Activated CD4-positive, alpha-beta T cell treated with anti-CD3 and anti-CD28 coated beads for 4 hours (primary cell): ENCODE data around the gene PACSIN2.
"Not testable (repeated sequence)": the region's sequence is repeated elsewhere in the genome, so short reads cannot be mapped to it uniquely, and the experiment has no call there.

Experiments used
- DNase-seq, 2 donors: peaks; one replicate each; pipeline ENCODE4 v3.0.0-alpha.2; 2020

Gene PACSIN2

GRCh38 chr22:42922374-42923191 is 92.4 kb downstream of the PACSIN2 start:
- no peak for DNase-seq

- DNase-seq = no peak
These were observed 94.7 kb downstream of the PACSIN2 start for GRCh38 chr22:42920101-42920820.

GRCh38 chr22:42919199-42919598 is 95.8 kb downstream of the PACSIN2 start:
- DNase-seq = no peak

GRCh38 chr22:42918500-42918899 is 96.4 kb downstream of the PACSIN2 start:
- DNase-seq = no peak

DNA sequence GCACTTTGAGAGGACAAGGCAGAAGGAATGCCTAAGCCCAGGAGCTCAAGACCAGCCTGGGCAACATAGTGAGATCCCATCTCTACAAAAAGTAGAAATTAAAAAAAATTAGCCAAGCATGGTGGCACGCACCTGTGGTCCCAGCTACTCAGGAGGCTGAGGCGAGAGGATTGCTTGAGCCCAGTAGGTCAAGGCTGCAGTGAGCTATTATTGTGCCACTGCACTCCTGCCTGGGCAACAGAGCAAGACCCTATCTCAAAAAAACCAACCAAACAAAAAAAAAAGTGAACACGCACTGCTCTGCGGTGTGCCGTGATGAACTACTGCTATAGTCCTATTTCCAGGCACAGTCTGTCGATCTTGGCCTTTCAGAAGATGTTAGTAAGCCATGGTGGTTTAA is 97.6 kb downstream of the PACSIN2 start:
- not testable (repeated sequence) for DNase-seq

GRCh38 chr22:42915980-42916765 is 98.8 kb downstream of the PACSIN2 start:
- no peak for DNase-seq

DNA sequence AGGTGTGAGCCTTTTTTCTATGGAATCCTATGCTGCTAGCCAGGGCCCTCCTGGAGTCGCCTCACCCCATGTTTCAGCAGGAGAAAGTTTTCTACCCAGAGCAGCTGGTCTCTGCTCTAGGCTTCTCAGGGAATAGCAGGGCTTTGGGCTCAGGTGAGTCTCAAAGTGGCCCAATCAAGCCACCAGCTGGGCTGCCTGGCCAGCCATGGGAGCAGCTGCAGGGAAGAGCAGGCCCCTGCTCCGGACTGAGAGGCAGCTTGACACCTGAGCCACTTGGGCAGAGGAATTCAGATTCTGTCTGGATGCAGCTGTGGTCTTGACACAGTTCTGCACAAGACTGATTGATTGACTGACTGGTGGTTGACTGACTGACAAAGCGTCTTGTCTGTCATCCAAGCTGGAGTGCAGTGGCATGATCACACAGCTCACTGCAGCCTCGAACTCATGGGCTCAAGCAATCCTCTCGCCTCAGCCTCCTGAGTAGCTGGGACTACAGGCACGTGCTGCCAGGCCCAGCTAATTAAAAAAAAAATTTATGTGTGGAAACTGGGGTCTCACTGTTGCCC is 100.4 kb downstream of the PACSIN2 start:
- DNase-seq = no peak

GRCh38 chr22:42913874-42914510 is 101.0 kb downstream of the PACSIN2 start:
- no peak for DNase-seq

GRCh38 chr22:42912059-42912458 is 102.9 kb downstream of the PACSIN2 start:
- DNase-seq = no peak

DNA sequence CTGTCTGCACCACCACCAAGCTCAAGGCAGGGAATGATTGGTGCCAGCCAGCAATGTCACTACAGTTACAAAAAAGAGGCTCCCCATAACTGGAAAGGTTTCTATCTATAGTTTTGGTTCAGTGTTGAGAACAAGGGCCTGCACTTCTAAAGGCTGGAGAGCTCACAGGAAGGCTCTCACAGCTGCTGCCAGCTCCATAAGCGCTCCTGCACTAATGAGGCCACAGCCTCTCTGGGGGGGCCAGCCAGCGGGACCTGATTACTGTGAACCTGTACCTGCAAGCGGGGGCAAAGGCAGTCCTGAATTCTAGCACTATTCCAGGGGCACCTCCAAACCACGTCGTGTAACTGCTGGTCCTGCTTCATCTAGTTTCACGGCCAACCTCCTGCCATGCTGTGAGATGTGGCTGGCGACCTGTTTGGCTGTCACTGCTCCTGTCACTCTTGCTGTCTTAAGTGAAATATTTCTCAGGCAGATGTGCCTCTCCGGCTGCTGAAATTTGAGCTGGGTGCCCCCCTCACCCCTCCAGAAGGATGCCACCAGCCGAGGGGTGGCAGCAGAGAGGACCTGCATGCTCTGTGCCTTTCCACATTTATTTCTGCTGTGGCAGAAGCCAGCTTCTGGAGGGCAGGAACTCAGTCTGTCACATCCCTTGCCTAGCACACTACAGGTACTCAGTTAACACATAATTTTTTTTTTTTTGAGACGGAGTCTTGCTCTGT is 104.6 kb downstream of the PACSIN2 start:
- no peak for DNase-seq

GRCh38 chr22:42909363-42910058 is 105.4 kb downstream of the PACSIN2 start:
- no peak for DNase-seq

DNA sequence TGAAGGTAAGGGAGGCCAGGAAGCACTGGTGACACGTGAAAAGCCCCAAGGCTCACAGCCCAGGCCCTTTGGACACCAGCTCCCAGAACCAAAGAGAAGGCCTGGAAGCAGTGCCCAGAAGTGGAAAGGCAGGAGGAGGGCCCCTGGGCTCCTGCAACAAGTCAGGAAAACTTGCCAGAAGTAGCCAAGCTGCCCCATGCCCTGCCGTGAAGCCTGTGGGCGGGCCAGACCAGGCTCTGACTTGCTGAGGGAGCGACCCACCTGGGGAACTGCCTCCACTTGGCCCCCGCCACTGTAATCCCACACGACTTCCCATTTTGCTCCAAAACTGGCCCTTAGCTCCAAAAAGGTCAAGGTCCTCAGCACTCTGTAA is 106.6 kb downstream of the PACSIN2 start:
- DNase-seq = no peak

DNA sequence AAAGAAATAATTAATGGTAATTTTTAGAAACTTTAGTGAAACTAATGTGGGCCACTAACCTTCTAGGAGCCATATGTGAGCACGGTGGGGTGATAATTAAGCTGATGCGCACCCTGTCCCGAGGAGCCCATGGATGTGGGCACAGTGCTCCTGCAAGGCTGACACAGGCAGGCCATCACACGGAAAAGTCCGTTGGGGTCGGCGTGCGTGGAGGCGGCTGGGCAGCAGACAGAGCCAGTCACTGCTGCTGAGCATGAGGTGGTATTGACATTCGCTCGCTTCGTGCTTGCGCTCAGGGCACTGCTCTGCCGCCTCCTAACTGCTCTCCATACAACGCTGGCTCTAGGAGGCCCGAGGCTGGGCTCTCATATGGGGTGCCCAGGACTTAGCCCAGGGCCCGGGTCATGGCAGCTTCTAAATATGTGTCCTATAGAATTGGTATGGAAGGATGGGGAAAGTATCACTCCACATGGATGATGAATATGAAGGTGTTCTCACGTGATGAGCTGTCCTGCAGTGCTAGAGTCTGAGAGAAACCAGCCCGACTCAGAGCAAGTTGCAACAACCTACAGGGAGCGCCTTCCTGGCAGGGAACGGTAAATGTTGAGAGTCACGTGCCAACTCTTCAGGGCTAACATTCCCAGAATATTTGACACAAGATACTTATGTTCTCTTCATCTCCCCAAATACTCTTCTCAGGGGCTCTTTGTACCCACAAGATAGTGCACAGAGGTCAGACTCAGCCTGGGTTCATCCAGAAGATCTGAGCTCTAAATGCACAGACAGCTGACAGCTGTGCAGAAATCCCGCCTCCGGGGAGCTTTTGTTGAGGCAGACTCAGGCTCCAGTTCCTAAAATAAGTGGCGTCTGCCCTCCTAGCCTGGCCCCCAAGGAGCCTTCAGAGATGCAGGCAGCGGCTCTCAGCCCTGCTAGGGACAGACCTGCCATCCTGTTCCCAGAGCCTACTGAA is 107.3 kb downstream of the PACSIN2 start:
- DNase-seq = no peak

DNA sequence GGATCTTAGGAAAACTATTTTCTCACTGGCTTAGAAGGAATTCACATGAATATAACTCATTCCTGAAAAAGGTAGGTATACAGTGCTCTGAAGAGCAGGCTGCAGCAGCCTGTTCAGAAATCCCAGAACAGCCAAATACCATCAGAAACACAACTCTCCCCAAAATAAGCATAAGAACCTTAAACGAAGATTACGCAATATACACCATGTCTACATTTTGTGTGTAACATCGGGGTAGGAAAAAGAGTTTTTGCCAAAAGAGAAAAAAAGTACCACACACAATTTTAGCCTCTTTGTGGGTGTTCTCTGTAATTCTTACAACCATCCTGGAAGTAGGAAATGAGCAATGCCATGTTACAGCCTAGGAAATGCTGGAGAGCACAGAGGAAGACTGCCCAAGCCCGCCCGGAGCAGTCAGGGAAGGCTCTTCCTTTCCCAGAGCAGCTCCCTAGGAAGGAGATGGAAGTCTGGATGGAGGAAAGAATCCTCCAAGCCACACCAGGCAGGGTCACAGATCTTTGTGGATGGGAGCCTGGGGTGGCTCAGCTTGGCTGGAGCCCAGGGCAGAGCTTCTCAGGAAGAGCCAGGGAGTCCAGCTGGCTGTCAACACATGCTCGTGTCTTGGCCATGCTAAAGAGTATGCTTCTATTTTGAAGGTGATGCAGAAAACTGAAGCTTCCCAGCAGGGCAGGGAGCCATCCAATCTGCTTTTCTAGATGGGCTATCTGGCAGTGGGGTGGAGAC is 108.2 kb downstream of the PACSIN2 start:
- DNase-seq = no peak

GRCh38 chr22:42905702-42906183 is 109.2 kb downstream of the PACSIN2 start:
- no peak for DNase-seq

DNA sequence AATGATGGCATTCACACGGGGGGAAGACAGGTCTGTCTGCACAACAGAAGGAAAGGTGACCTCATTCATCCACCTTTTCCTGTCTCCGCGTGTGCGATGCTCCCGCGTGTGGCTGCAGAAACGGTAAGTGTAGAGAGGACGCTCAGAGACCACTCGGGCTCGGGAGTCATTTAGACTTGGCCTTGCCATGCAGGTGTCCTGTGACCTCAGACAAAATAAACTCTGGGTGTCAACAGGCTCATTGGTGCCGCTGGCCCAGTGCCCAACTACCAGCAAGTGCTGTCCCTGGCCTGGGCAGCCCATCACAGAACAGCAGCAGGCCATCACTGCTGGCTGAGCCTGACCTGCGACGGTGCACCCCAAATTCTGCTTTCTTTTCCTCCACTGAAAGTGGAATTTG is 109.7 kb downstream of the PACSIN2 start:
- no peak for DNase-seq

DNA sequence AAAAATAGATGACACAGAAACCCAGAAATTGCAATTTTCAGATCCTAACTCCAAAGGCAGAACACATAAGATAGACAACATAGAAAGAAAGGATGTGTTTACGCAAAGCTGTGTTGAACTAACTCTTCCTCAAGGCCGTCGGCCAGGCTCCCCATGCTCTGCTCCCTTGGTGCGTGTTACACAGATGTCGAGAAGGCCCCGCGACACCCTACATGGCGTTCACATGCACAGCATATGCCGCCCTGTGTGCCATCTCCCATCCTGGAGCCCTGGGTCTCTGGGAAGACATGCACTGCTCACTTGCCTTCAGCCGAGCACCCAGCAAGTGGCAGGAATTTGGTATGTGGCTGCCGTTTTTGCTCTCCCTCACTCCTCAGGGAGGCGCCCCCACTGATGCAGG is 110.9 kb downstream of the PACSIN2 start:
- no peak for DNase-seq

DNA sequence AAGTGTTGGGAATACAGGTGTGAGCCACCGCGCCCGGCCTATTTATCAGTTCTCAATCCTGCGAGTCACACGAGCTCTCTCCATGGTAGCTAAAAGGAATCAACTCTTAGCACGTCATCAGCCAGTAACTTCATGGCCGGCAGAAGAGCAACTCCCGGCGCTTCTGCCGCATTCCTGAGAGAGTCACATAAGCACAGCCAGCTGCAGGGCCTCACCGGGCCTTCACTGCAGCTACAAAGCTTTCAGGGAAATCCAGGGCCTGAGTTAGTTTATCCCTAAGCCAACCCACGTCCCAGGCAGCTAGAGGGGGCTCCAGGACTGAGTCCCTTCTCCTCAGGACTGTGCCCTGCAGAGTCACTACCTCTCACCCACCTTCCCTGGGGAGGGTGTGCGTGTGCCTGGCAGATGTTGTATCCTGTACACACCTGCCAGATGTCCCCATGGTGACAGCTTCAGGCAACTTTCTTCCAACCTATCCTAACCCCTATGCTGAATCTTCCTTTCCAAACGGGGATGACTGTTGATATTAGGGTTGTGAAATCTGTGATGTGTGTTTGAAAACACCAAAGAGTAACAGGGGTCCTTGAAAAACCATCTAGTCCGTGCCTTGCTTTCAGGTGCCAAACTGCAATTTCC is 112.0 kb downstream of the PACSIN2 start:
- DNase-seq = no peak
